Fibroblast of pulmonary artery (primary cell): Measurements from ENCODE around the gene KCNH1.
"Not testable (repeated sequence)": the region's sequence is repeated elsewhere in the genome, so short reads cannot be mapped to it uniquely, and the experiment has no call there.

Experiments
- DNase-seq: peaks from one replicate; pipeline ENCODE4 v3.0.0-alpha.2; 2010; ENCODE audit warnings: low read depth
- H3K4me3 ChIP-seq: replicated peaks from 2 replicates; pipeline ENCODE4 v1.5.1; 2011; ENCODE audit warnings: low read depth, mild to moderate bottlenecking, control low read depth, low read length, moderate library complexity
- CTCF ChIP-seq: IDR thresholded peaks from 2 replicates; pipeline ENCODE4 v1.5.1; 2011; ENCODE audit warnings: mild to moderate bottlenecking, control low read depth, low read length, inconsistent platforms; ENCODE audit errors: missing control alignments

The KCNH1 gene

GRCh38 chr1:211024901-211025300 lies 109.0 kb downstream of the KCNH1 start:
- no peak overlapping the region for H3K4me3 ChIP-seq
- TF ChIP-seq CTCF: no peak

GRCh38 chr1:211019266-211019665 lies 114.7 kb downstream of the KCNH1 start:
- DNase-seq: no peak
- TF ChIP-seq CTCF: no peak
- H3K4me3 ChIP-seq: no peak overlapping the region

More at GRCh38 chr1:211024901-211025300, 109.0 kb downstream of the KCNH1 start:
- DNase-seq: no peak

GRCh38 chr1:211018690-211019089 lies 115.3 kb downstream of the KCNH1 start:
- TF ChIP-seq CTCF: no peak
- DNase-seq: no peak
- H3K4me3 ChIP-seq: no peak overlapping the region

- H3K4me3 ChIP-seq: no peak overlapping the region
- DNase-seq: no peak
- no peak for TF ChIP-seq CTCF
Measured at GRCh38 chr1:211017075-211017718, 116.8 kb downstream of the KCNH1 start.

- DNase-seq: no peak
- no peak for TF ChIP-seq CTCF
- no peak overlapping the region for H3K4me3 ChIP-seq
Measured at GRCh38 chr1:211014275-211014674, 119.7 kb downstream of the KCNH1 start.

- DNase-seq: no peak
- no peak for TF ChIP-seq CTCF
- no peak overlapping the region for H3K4me3 ChIP-seq
Measured at GRCh38 chr1:211013346-211014240, 120.4 kb downstream of the KCNH1 start.

- not testable (repeated sequence) for H3K4me3 ChIP-seq, DNase-seq
Measured at GRCh38 chr1:211011128-211011527, 122.8 kb downstream of the KCNH1 start.
